ENCODE measurements around the gene PGM2L1.

The PGM2L1 gene

DNA sequence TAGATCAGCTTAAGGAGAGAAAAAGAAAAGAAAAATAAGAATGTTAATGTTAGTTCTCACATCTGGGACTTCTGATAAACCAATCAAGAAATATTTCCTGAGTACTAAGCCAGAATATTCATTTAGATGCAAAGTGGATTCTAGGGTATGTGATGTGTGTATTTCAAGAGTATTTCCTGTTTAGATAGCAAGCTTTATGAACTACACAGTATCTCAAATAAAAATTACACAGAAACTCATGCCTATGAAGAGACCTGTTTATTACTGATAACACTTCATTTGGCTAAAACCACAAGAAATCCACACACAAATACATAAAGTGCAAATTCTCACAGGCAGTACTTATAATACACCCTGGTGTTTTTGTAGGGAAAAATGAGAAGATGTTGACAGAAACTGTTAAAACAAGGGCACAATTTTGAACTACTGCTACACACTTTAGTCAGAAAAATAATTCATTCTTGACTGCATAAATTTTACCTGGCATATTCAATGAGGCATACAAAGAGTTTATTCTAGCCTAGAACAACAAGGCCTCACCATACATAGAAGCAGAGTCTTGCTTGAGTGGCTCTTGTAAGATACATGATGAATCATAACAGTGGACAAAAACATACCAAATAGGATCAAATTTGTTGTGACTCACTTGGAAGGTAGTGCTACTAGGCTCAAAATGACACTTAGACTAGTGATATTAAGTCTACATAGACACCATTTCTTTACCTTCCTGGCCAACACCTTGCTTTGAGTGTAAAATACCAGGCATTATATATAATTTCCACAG, 68.0 kb downstream of the PGM2L1 start:
- H3F3A ChIP-seq (ENCODE audit: insufficient read depth) = no peaks in the 10 kb centered on the region
- TF ChIP-seq EZH2phosphoT487 (conservative IDR thresholded peaks at IDR 0.05; ENCODE audit: low read length) (no peak), CTCF (IDR thresholded peaks at IDR 0.05; ENCODE audit: insufficient read depth, low read length, poor library complexity, severe bottlenecking) (no peak)
- no peaks in the 10 kb centered on the region for H3K79me2 ChIP-seq (ENCODE audit: insufficient read depth, low read length)
- no peak overlapping the region for H3K27ac ChIP-seq (ENCODE audit: low read depth, low read length)
- no peaks in the 10 kb centered on the region for H4K20me1 ChIP-seq (ENCODE audit: low read depth, low read length)
- no peaks in the 10 kb centered on the region for H3K27me3 ChIP-seq (ENCODE audit: low read length)
- no peak overlapping the region for H3K9ac ChIP-seq (ENCODE audit: low read length)
- H3K9me3 ChIP-seq (ENCODE audit: insufficient read depth, low read length) = no peaks in the 10 kb centered on the region
- no peak overlapping the region for H2AFZ ChIP-seq (ENCODE audit: low read depth, low read length, severe bottlenecking)
- H3K4me3 ChIP-seq (ENCODE audit: insufficient read depth, low read length, poor library complexity, severe bottlenecking) = no peak overlapping the region
- no peak overlapping the region for H3K4me2 ChIP-seq (ENCODE audit: low read depth, low read length, poor library complexity, severe bottlenecking)
- no peaks in the 10 kb centered on the region for H3K36me3 ChIP-seq (ENCODE audit: low read length)
- no peaks in the 10 kb centered on the region for H3K9me2 ChIP-seq (replicated peaks; ENCODE audit: insufficient read depth, low read length)

- no peak overlapping the region for H3K27ac ChIP-seq (ENCODE audit: low read depth, low read length)
- no peaks in the 10 kb centered on the region for H3F3A ChIP-seq (ENCODE audit: insufficient read depth)
- H3K9me2 ChIP-seq (replicated peaks; ENCODE audit: insufficient read depth, low read length) = no peaks in the 10 kb centered on the region
- H3K4me2 ChIP-seq (ENCODE audit: low read depth, low read length, poor library complexity, severe bottlenecking) = no peak overlapping the region
- no peaks in the 10 kb centered on the region for H3K36me3 ChIP-seq (ENCODE audit: low read length)
- no peak overlapping the region for H2AFZ ChIP-seq (ENCODE audit: low read depth, low read length, severe bottlenecking)
- H3K9ac ChIP-seq (ENCODE audit: low read length) = no peak overlapping the region
- no peaks in the 10 kb centered on the region for H3K27me3 ChIP-seq (ENCODE audit: low read length)
- H3K79me2 ChIP-seq (ENCODE audit: insufficient read depth, low read length) = no peaks in the 10 kb centered on the region
- TF ChIP-seq CTCF (IDR thresholded peaks at IDR 0.05; ENCODE audit: insufficient read depth, low read length, poor library complexity, severe bottlenecking) (no peak), EZH2phosphoT487 (conservative IDR thresholded peaks at IDR 0.05; ENCODE audit: low read length) (no peak)
- no peak overlapping the region for H3K4me3 ChIP-seq (ENCODE audit: insufficient read depth, low read length, poor library complexity, severe bottlenecking)
- H3K9me3 ChIP-seq (ENCODE audit: insufficient read depth, low read length) = no peaks in the 10 kb centered on the region
- no peaks in the 10 kb centered on the region for H4K20me1 ChIP-seq (ENCODE audit: low read depth, low read length)
Measured at GRCh38 chr11:74327076-74327475, 71.2 kb downstream of the PGM2L1 start.

DNA sequence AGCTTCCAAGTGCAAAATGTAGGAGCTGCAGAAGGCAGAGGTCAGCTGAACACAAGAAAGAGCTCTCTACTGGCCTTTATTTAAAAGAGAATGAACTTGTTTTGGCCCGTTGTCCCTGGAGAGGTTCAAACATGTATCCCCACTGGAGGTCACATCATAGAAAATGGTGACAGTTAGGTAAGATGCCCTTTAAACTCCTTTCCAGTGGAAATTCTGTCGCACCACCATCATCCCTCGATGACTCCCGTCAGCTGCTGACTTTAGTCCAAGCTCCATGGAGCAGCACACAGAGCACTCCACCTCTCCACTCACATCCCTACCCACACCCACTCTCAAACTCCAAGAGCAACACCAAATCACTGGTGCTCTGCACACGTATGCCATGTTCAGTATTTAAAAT, 71.6 kb downstream of the PGM2L1 start:
- no peaks in the 10 kb centered on the region for H3K79me2 ChIP-seq (ENCODE audit: insufficient read depth, low read length)
- H2AFZ ChIP-seq (ENCODE audit: low read depth, low read length, severe bottlenecking) = no peak overlapping the region
- H3K9me2 ChIP-seq (replicated peaks; ENCODE audit: insufficient read depth, low read length) = no peaks in the 10 kb centered on the region
- H3F3A ChIP-seq (ENCODE audit: insufficient read depth) = no peaks in the 10 kb centered on the region
- no peak overlapping the region for H3K4me3 ChIP-seq (ENCODE audit: insufficient read depth, low read length, poor library complexity, severe bottlenecking)
- no peak overlapping the region for H3K9ac ChIP-seq (ENCODE audit: low read length)
- H3K27ac ChIP-seq (ENCODE audit: low read depth, low read length) = no peak overlapping the region
- no peaks in the 10 kb centered on the region for H3K27me3 ChIP-seq (ENCODE audit: low read length)
- no peak for TF ChIP-seq EZH2phosphoT487 (conservative IDR thresholded peaks at IDR 0.05; ENCODE audit: low read length)
- TF ChIP-seq CTCF (IDR thresholded peaks at IDR 0.05; ENCODE audit: insufficient read depth, low read length, poor library complexity, severe bottlenecking) = no peak
- no peak overlapping the region for H3K4me2 ChIP-seq (ENCODE audit: low read depth, low read length, poor library complexity, severe bottlenecking)
- no peaks in the 10 kb centered on the region for H4K20me1 ChIP-seq (ENCODE audit: low read depth, low read length)
- H3K9me3 ChIP-seq (ENCODE audit: insufficient read depth, low read length) = no peaks in the 10 kb centered on the region
- no peaks in the 10 kb centered on the region for H3K36me3 ChIP-seq (ENCODE audit: low read length)
